Endothelial cell (in vitro differentiated cells): ENCODE measurements around the gene SPANXN2. TPM values are rescaled to one million over a fixed set of nuclear protein-coding genes. Genes with fewer than 3 reads are reported as not detected.

Experiments
- DNase-seq: peaks from one replicate; pipeline ENCODE4 v3.0.0; 2021; ENCODE audit warnings: low spot score
- H3K27ac Mint-ChIP-seq: one replicate; pipeline ENCODE4 v1.8.0; 2021; ENCODE audit warnings: mixed read lengths, inconsistent platforms; ENCODE audit not compliant: unreplicated experiment
- H3K27me3 Mint-ChIP-seq: one replicate; pipeline ENCODE4 v1.8.0; 2021; ENCODE audit warnings: mild to moderate bottlenecking, moderate library complexity, mixed read lengths, inconsistent platforms; ENCODE audit not compliant: unreplicated experiment
- H3K36me3 Mint-ChIP-seq: one replicate; pipeline ENCODE4 v1.8.0; 2021; ENCODE audit warnings: mild to moderate bottlenecking, low read depth, mixed read lengths, inconsistent platforms; ENCODE audit not compliant: unreplicated experiment
- H3K4me1 Mint-ChIP-seq: one replicate; pipeline ENCODE4 v1.8.0; 2021; ENCODE audit warnings: mild to moderate bottlenecking, mixed read lengths, inconsistent platforms; ENCODE audit not compliant: unreplicated experiment
- H3K4me3 Mint-ChIP-seq: one replicate; pipeline ENCODE4 v1.8.0; 2021; ENCODE audit warnings: mild to moderate bottlenecking, mixed read lengths, inconsistent platforms; ENCODE audit not compliant: unreplicated experiment
- H3K9me3 Mint-ChIP-seq: one replicate; pipeline ENCODE4 v1.8.0; 2021; ENCODE audit warnings: mixed read lengths, inconsistent platforms; ENCODE audit not compliant: unreplicated experiment
- CTCF ChIP-seq: fragments of 200-600 bp; sonication (generic); IDR thresholded peaks from one replicate; pipeline ENCODE4 v1.5.0; 2021; ENCODE audit warnings: antibody characterized with exemption; ENCODE audit not compliant: unreplicated experiment
- total RNA-seq: library from RNA; stranded (reverse); fragmentation: NEBNext Ultra II Directional; extraction: Animal tissue kit (Norgen Biotek cat#: 25700); gene quantifications from one replicate; pipeline ENCODE4 v1.2.1, GENCODE V29; 2021; ENCODE audit not compliant: unreplicated experiment

Gene SPANXN2
- total RNA-seq, 1 donor from 2014 or later = not detected

- Mint-ChIP-seq H3K27ac (no peak overlapping the region), H3K36me3 (no peaks in the 10 kb centered on the region), H3K9me3 (no peaks in the 10 kb centered on the region), H3K27me3 (no peaks in the 10 kb centered on the region), H3K4me3 (no peak overlapping the region), H3K4me1 (no peaks in the 10 kb centered on the region)
- DNase-seq = no peak
- TF ChIP-seq CTCF = no peak
Observed at GRCh38 chrX:143733866-143734265, 13.3 kb upstream of the SPANXN2 start.

GRCh38 chrX:143726296-143726695 lies 5.7 kb upstream of the SPANXN2 start:
- no peak for TF ChIP-seq CTCF
- no peak overlapping the region for H3K4me3 Mint-ChIP-seq
- H3K27me3 Mint-ChIP-seq = peaks cover under 1% of the 10 kb centered on the region
- no peak for DNase-seq
- H3K36me3 Mint-ChIP-seq = no peaks in the 10 kb centered on the region
- H3K27ac Mint-ChIP-seq = no peak overlapping the region
- H3K4me1 Mint-ChIP-seq = no peaks in the 10 kb centered on the region
- peaks cover 8% of the 10 kb centered on the region for H3K9me3 Mint-ChIP-seq

- H3K9me3 Mint-ChIP-seq = peaks cover 6% of the 10 kb centered on the region
Observed at GRCh38 chrX:143701460-143701859, 19.1 kb downstream of the SPANXN2 start.

GRCh38 chrX:143694885-143695284 lies 25.7 kb downstream of the SPANXN2 start:
- peaks cover 1% of the 10 kb centered on the region for H3K27me3 Mint-ChIP-seq
- no peak overlapping the region for H3K27ac Mint-ChIP-seq
- no peak for DNase-seq
- no peaks in the 10 kb centered on the region for H3K36me3 Mint-ChIP-seq
- H3K4me1 Mint-ChIP-seq = no peaks in the 10 kb centered on the region
- H3K4me3 Mint-ChIP-seq = no peak overlapping the region
- TF ChIP-seq CTCF = no peak
- H3K9me3 Mint-ChIP-seq = peaks cover 4% of the 10 kb centered on the region

More at GRCh38 chrX:143701460-143701859, 19.1 kb downstream of the SPANXN2 start:
- Mint-ChIP-seq H3K4me1 (no peaks in the 10 kb centered on the region), H3K27me3 (no peaks in the 10 kb centered on the region), H3K36me3 (no peaks in the 10 kb centered on the region), H3K27ac (no peak overlapping the region), H3K4me3 (no peak overlapping the region)
- DNase-seq = no peak
- no peak for TF ChIP-seq CTCF

- Mint-ChIP-seq H3K4me1 (no peaks in the 10 kb centered on the region), H3K4me3 (no peak overlapping the region), H3K9me3 (peaks cover 8% of the 10 kb centered on the region), H3K36me3 (no peaks in the 10 kb centered on the region), H3K27me3 (no peaks in the 10 kb centered on the region), H3K27ac (no peak overlapping the region)
- no peak for TF ChIP-seq CTCF
- DNase-seq = no peak
Observed at GRCh38 chrX:143683486-143683885, 37.1 kb downstream of the SPANXN2 start.
